ENCODE measurements around the gene MTFR1L.
A peak's percentile ranks its signal among the peaks of the same experiment; 100 is the strongest.

MTFR1L gene

DNA sequence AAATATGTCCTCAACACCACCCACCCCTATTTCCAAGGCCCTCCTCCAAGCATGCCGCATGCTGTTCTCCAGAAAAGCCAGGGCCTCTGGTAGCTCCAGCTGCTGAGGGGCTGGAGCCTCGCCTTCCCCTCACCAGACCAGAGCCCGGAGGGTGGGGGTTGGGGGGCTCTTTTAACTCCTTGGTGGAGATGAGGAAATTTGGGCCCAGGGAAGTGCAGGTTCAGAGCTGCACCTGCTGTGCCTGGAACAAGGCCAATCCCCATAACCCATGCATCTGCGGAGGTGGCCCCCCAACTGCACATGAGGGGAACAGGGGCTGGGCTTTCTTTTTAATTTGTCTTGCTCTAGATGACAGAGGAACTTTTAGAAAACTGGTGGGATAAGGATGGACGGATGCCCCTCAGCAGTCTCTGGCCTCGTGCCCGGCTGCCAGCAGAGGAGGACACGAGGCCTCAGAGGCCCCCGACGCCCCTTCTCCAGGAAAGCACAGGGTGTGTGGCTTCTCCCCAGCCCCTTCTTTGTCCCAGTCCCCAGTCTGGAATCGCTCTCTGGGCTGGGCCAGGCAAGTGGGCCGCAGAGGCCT is 20.3 kb upstream of the MTFR1L start:
- Histone ChIP-seq H3K4me3 (ENCODE audit: insufficient read depth, low read depth, low read length) (peak overlapping the region; percentile 29), H3K27ac (ENCODE audit: insufficient read depth, low read depth, low read length, poor library complexity, severe bottlenecking) (no peak overlapping the region), H3K36me3 (ENCODE audit: control insufficient read depth, insufficient read depth, low read length) (no peaks in the 10 kb centered on the region), H3K27me3 (ENCODE audit: control insufficient read depth, insufficient read depth, low read length, poor library complexity, severe bottlenecking) (no peaks in the 10 kb centered on the region), H3K9me3 (ENCODE audit: control insufficient read depth, low read length) (no peaks in the 10 kb centered on the region), H3K4me1 (ENCODE audit: control insufficient read depth, insufficient read depth, low read length) (peaks cover 17% of the 10 kb centered on the region)
- WGBS, 2 experiments: 48% methylated on average over 12 of the region's 12 CpGs

DNA sequence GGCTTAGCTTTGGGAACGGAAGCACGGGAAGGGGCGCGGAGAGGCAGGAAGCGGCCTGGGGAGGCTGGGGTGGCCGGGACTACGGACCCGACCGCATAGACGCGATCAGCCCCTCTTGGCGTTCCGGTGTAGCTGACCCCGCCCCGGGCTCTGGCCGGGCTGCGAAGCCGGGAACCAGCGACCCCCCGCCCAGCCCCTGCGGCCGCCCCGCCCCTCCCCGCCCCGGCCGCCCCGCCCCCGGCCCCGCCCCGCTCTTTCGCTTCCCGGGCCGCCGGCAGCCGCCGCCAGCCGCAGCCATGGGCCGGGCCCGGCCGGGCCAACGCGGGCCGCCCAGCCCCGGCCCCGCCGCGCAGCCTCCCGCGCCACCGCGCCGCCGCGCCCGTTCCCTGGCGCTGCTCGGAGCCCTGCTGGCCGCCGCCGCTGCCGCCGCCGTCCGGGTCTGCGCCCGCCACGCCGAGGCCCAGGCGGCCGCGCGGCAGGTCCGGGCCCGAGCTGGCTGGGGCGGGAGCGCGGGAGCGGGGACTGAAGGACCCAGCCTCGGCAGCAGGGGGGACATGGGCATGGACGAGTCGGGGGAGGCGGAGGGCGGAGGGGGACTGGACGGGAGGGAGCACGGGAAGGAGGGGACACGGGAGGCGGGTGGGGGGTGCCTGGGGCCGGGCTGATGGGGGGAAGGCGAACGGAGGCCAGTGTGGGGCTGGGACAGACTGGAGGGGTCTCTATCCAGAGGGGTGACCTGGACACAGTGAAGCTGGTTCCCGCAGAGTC is 19.6 kb upstream of the MTFR1L start, which contains the start of gene SELENON:
TSS of gene SELENON (plus strand) at position 259 of the 768 bp plus-strand sequence. CDS start at position 297, 38 bp downstream.
- H3K27ac ChIP-seq (ENCODE audit: insufficient read depth, low read depth, low read length, poor library complexity, severe bottlenecking): no peak within 1 kb of the TSS

DNA sequence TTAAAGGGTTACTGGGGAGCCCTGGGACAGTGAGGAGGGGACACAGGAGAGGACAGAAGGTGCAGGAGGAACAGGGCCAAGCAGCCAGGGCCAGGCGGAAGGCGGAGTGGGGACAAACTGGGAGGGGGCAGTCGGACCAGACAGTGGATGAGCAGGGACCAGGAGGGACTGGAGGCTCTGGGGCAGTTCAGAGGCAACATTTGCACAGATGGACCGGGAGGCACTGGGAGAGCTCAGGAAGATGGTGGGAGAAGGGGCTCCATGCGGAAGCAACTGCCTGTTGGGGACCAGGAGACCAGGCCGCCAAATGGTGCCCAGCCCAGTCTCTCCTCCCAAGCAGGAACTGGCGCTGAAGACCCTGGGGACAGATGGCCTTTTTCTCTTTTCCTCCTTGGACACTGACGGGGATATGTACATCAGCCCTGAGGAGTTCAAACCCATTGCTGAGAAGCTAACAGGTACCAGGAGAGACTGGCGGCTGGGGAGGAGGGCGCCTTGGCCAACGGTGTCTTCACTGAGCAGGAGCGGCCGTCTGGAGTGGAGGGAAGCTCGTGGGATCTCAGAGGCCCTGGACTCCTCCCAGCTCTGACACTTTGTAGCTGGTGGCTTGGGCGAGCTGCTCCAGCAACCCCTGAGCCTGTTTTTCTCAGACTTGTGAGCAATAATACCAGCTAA is 18.9 kb upstream of the MTFR1L start:
- no peaks in the 10 kb centered on the region for H3K27me3 ChIP-seq (ENCODE audit: control insufficient read depth, insufficient read depth, low read length, poor library complexity, severe bottlenecking)
- peak overlapping the region; percentile 50 for H3K4me3 ChIP-seq (ENCODE audit: insufficient read depth, low read depth, low read length)
- no peak overlapping the region for H3K27ac ChIP-seq (ENCODE audit: insufficient read depth, low read depth, low read length, poor library complexity, severe bottlenecking)
- no peaks in the 10 kb centered on the region for H3K36me3 ChIP-seq (ENCODE audit: control insufficient read depth, insufficient read depth, low read length)
- H3K9me3 ChIP-seq (ENCODE audit: control insufficient read depth, low read length): no peaks in the 10 kb centered on the region
- H3K4me1 ChIP-seq (ENCODE audit: control insufficient read depth, insufficient read depth, low read length): peaks cover 23% of the 10 kb centered on the region
- 74 to 75% methylated on average over 15 of the region's 15 CpGs for WGBS, 2 experiments

More for the DNA sequence above, 19.6 kb upstream of the MTFR1L start, which contains the start of gene SELENON:
- Histone ChIP-seq H3K36me3 (ENCODE audit: control insufficient read depth, insufficient read depth, low read length) (no peaks in the 10 kb centered on the region), H3K4me1 (ENCODE audit: control insufficient read depth, insufficient read depth, low read length) (peaks cover 22% of the 10 kb centered on the region), H3K4me3 (ENCODE audit: insufficient read depth, low read depth, low read length) (peak within 1 kb of the TSS; percentile 50), H3K9me3 (ENCODE audit: control insufficient read depth, low read length) (no peaks in the 10 kb centered on the region), H3K27me3 (ENCODE audit: control insufficient read depth, insufficient read depth, low read length, poor library complexity, severe bottlenecking) (no peaks in the 10 kb centered on the region)
- WGBS, 2 experiments: 1% methylated on average over 91 of the region's 91 CpGs

DNA sequence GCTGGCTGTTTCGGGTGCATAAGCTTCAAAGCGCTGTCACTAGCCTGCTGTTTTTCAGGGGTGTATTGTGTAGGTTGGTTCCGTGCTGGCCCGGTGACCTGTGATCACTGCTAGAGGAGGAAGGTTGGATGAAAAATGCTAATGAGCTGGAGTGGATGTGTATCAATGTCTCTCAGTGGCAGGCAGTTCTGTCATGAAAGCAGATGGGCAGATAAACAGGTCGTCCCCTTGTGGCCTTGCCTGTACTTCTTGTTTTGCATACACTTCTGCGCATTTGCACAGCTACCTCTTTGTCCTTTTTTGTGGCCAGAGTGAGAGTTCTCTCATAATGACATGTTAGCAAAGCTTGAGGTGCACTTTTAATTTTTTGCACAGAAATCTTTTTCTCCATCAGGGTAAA is 16.8 kb upstream of the MTFR1L start:
- H3K4me3 ChIP-seq (ENCODE audit: insufficient read depth, low read depth, low read length): no peak overlapping the region
- H3K27ac ChIP-seq (ENCODE audit: insufficient read depth, low read depth, low read length, poor library complexity, severe bottlenecking): no peak overlapping the region
- H3K36me3 ChIP-seq (ENCODE audit: control insufficient read depth, insufficient read depth, low read length): no peaks in the 10 kb centered on the region
- WGBS, 2 experiments: 81 to 86% methylated on average over 6 of the region's 6 CpGs
- peaks cover 18% of the 10 kb centered on the region for H3K4me1 ChIP-seq (ENCODE audit: control insufficient read depth, insufficient read depth, low read length)
- no peaks in the 10 kb centered on the region for H3K27me3 ChIP-seq (ENCODE audit: control insufficient read depth, insufficient read depth, low read length, poor library complexity, severe bottlenecking)
- H3K9me3 ChIP-seq (ENCODE audit: control insufficient read depth, low read length): no peaks in the 10 kb centered on the region

DNA sequence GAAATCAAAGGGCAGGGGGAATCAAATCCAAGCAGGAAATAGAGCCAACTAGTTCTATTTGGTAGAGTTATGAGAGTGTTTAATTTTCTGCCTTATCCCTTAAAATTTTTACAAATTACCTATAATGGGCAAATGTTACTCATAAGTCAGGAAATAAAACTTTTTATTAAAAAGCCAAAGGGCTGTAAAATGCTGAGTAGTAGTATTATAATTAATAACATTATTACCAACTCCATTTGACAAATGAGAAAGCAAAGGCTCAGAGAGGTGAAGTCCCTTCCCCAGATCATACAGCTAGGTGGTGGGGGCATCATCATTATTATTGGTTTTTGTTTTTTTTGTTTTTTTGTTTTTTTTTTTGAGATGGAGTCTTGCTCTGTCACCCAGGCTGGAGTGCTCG is 16.4 kb upstream of the MTFR1L start:
- H3K27ac ChIP-seq (ENCODE audit: insufficient read depth, low read depth, low read length, poor library complexity, severe bottlenecking): no peak overlapping the region
- H3K4me1 ChIP-seq (ENCODE audit: control insufficient read depth, insufficient read depth, low read length): peaks cover 18% of the 10 kb centered on the region
- no peaks in the 10 kb centered on the region for H3K27me3 ChIP-seq (ENCODE audit: control insufficient read depth, insufficient read depth, low read length, poor library complexity, severe bottlenecking)
- no peak overlapping the region for H3K4me3 ChIP-seq (ENCODE audit: insufficient read depth, low read depth, low read length)
- H3K9me3 ChIP-seq (ENCODE audit: control insufficient read depth, low read length): no peaks in the 10 kb centered on the region
- 92 to 96% methylated on average over 1 of the region's 1 CpG for WGBS, 2 experiments
- H3K36me3 ChIP-seq (ENCODE audit: control insufficient read depth, insufficient read depth, low read length): peaks cover under 1% of the 10 kb centered on the region

DNA sequence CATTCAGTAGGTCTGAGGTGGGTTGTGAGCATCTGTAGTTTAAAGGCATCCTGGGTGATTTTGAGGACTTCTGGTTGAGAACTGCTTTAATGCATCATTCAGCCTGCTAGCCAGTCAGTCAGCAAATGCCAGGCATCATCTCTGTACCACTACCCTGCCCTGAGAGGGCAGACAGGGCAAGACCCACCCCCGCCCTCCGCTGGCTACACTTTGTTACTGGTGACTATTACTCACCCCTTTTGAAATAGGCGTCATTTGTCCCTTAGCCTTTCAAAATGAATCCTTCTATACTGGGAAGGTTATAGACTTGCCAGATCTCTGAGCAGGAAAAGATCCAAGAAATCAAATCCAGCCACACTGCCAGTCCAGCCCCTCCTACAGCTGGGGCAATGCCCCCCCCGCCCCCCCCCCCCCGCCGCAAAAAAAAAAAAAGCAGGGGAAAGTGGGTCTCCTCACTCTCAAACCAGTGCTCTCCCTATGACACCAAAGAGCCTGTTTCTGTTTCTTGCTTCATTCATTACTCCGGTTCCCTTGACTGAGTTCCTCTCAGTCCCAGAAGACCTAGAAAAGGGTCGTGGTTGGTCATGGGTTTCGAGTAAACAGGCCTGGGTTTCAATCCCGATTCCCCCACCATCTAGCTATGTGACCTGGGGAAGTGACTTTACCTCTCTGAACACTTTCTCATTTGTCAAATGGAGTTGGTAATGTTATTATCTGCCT is 15.3 kb upstream of the MTFR1L start:
- Histone ChIP-seq H3K36me3 (ENCODE audit: control insufficient read depth, insufficient read depth, low read length) (peaks cover 7% of the 10 kb centered on the region), H3K27me3 (ENCODE audit: control insufficient read depth, insufficient read depth, low read length, poor library complexity, severe bottlenecking) (no peaks in the 10 kb centered on the region), H3K4me3 (ENCODE audit: insufficient read depth, low read depth, low read length) (no peak overlapping the region), H3K9me3 (ENCODE audit: control insufficient read depth, low read length) (no peaks in the 10 kb centered on the region), H3K4me1 (ENCODE audit: control insufficient read depth, insufficient read depth, low read length) (peaks cover 11% of the 10 kb centered on the region), H3K27ac (ENCODE audit: insufficient read depth, low read depth, low read length, poor library complexity, severe bottlenecking) (no peak overlapping the region)
- WGBS, 2 experiments: 80 to 92% methylated on average over 7 to 10 of the region's 10 CpGs

DNA sequence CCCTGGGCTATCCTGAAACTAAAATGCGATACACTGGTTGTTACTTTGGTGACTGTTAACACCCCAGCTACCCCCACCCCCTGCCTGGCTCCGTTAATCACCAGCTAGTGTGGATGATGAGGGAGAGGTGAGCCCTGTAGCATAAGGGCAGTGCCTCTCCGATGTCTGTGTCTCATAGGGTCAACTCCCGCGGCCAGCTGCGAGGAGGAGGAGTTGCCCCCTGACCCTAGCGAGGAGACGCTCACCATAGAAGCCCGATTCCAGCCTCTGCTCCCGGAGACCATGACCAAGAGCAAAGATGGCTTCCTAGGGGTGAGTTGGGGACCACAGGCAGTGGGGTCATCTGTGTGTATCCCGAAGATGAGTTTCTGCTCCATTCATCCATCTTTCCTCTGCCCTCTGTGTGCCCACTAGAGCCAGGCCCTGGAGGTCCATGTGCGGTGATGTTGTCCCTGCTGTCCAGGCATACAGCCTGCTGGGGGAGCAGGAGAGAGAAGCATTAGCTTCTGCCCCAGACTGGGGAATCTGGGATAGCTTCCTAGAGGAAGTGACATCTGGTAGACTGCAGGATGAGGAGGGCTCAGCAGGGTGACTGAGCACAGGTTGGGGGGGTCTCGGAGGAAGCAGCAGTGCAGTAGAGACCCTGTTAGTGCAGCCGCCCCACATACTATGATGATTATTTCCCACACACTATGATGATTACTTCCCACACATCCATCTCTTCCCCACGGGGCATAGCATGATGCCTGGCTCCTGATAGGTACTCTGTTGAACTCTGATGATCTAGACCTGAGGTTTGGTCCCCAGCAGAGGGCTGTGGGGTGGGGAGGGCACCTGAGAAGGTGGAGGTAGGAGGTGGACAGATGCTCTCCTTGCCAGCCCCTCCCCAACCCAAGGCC is 14.5 kb upstream of the MTFR1L start:
- 92 to 96% methylated on average over 15 of the region's 15 CpGs for WGBS, 2 experiments
- H3K27me3 ChIP-seq (ENCODE audit: control insufficient read depth, insufficient read depth, low read length, poor library complexity, severe bottlenecking): no peaks in the 10 kb centered on the region
- no peaks in the 10 kb centered on the region for H3K9me3 ChIP-seq (ENCODE audit: control insufficient read depth, low read length)
- peaks cover 6% of the 10 kb centered on the region for H3K4me1 ChIP-seq (ENCODE audit: control insufficient read depth, insufficient read depth, low read length)
- peaks cover 7% of the 10 kb centered on the region for H3K36me3 ChIP-seq (ENCODE audit: control insufficient read depth, insufficient read depth, low read length)
- no peak overlapping the region for H3K4me3 ChIP-seq (ENCODE audit: insufficient read depth, low read depth, low read length)
- no peak overlapping the region for H3K27ac ChIP-seq (ENCODE audit: insufficient read depth, low read depth, low read length, poor library complexity, severe bottlenecking)

DNA sequence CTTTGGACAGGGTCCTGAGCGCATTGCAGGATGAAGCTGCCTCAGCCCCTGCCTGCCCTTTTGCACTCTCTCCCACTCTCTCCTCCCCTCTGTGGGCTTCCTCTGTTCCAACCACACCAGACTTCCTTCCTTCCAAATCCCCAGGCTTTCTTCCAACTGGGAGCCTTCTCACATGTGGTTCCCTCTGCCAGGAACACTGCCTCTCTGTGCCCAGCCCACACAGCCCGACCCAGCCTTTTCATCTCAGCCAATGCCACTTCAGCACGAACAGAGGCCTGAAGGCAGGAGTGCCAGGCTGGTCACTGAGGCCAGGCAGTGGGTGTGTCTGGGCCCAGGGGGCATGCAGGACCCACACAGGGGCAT is 13.9 kb upstream of the MTFR1L start:
- Histone ChIP-seq H3K27me3 (ENCODE audit: control insufficient read depth, insufficient read depth, low read length, poor library complexity, severe bottlenecking) (no peaks in the 10 kb centered on the region), H3K36me3 (ENCODE audit: control insufficient read depth, insufficient read depth, low read length) (peaks cover 7% of the 10 kb centered on the region), H3K9me3 (ENCODE audit: control insufficient read depth, low read length) (no peaks in the 10 kb centered on the region), H3K4me1 (ENCODE audit: control insufficient read depth, insufficient read depth, low read length) (peaks cover 6% of the 10 kb centered on the region), H3K4me3 (ENCODE audit: insufficient read depth, low read depth, low read length) (no peak overlapping the region), H3K27ac (ENCODE audit: insufficient read depth, low read depth, low read length, poor library complexity, severe bottlenecking) (no peak overlapping the region)
- WGBS, 2 experiments: 89 to 95% methylated on average over 3 of the region's 3 CpGs

DNA sequence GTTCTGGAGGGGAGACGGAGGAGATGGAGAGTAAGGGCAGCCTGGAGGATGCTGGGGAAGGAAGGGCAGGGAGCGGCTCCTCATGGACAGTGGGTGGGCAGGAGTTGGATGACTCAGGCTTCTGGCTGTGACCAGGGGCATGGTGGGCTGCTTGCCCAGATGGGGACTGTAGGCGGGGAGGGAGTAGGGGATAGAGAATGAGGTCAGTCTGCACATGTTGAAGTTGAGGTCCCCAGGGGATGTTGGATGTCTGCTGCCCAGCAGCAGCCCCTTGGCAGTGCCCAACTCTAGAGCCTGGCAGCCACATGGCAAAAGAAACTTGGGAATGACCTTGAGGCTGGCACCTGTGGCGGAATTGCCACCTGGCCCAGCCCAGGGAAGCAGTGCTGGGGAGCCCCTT is 13.3 kb upstream of the MTFR1L start:
- Histone ChIP-seq H3K27me3 (ENCODE audit: control insufficient read depth, insufficient read depth, low read length, poor library complexity, severe bottlenecking) (no peaks in the 10 kb centered on the region), H3K9me3 (ENCODE audit: control insufficient read depth, low read length) (no peaks in the 10 kb centered on the region), H3K4me1 (ENCODE audit: control insufficient read depth, insufficient read depth, low read length) (peaks cover 6% of the 10 kb centered on the region), H3K4me3 (ENCODE audit: insufficient read depth, low read depth, low read length) (no peak overlapping the region), H3K36me3 (ENCODE audit: control insufficient read depth, insufficient read depth, low read length) (peaks cover 7% of the 10 kb centered on the region), H3K27ac (ENCODE audit: insufficient read depth, low read depth, low read length, poor library complexity, severe bottlenecking) (no peak overlapping the region)
- 92 to 96% methylated on average over 4 of the region's 4 CpGs for WGBS, 2 experiments
